ENCODE measurements around the gene ODAD3.
A peak's percentile ranks its signal among the peaks of the same experiment; 100 is the strongest.
"Not testable (repeated sequence)": the region's sequence is repeated elsewhere in the genome, so short reads cannot be mapped to it uniquely, and the experiment has no call there.

The ODAD3 gene

DNA sequence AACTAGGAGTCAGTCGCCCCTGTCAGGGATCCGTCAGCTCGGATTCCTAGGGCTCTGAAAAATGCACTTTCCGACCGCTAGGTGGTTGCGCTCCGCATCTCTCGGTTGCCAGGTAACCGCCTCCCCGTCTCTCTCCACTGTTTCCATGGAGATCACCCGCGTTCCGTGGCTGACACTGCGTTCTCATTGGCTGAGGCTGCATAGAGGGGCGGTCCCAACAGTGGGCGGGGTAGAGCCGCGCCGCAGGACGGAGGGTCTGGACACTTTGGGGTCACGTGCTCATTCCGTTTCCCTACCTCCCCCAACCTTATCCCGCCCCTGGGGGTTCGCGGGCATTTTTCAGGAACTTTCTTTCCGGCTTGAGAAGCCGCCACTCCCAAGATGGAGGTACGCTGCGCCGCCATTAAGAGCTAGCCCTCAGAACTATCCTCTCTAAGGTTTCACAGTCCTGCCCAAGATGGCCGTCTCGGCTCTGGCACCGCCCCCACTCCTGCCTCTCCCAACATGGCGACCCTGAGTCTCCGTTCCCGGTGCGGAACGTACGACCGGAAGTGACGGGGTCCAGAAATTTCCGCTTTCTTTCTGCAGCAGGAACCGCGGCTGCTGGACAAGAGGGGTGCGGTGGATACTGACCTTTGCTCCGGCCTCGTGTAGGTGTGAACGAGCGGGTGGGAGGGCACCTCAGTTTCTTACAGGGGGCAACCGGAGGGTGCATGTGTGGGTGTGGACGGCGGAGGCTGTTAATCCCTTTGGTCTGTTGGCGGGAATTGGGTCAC, at the start of gene ODAD3, which contains the start of gene PRKCSH:
Gene ODAD3 (minus strand): TSS at position 65 of the 776 bp plus-strand sequence. CDS start 105 bp downstream, outside the sequence.
Gene PRKCSH (plus strand): TSS at position 579 of the 776 bp plus-strand sequence. CDS start 483 bp downstream, outside the sequence.
- peak; percentile 100 for DNase-seq (ENCODE audit: low spot score)

- DNase-seq (ENCODE audit: low spot score): no peak
Measured at GRCh38 chr19:11483366-11484111, 48.6 kb upstream of the ODAD3 start.

GRCh38 chr19:11482384-11483050, 47.6 kb upstream of the ODAD3 start:
- DNase-seq (ENCODE audit: low spot score): peak; percentile 83

- DNase-seq (ENCODE audit: low spot score): peak; percentile 98
Measured at GRCh38 chr19:11481534-11482383, 46.8 kb upstream of the ODAD3 start.

- peak; percentile 77 for DNase-seq (ENCODE audit: low spot score)
Measured at GRCh38 chr19:11480715-11481533, 46.0 kb upstream of the ODAD3 start, which contains the start of gene ELAVL3. Gene ELAVL3 (minus strand): TSS chr19:11481046. CDS start chr19:11480608, 438 bp downstream.

DNA sequence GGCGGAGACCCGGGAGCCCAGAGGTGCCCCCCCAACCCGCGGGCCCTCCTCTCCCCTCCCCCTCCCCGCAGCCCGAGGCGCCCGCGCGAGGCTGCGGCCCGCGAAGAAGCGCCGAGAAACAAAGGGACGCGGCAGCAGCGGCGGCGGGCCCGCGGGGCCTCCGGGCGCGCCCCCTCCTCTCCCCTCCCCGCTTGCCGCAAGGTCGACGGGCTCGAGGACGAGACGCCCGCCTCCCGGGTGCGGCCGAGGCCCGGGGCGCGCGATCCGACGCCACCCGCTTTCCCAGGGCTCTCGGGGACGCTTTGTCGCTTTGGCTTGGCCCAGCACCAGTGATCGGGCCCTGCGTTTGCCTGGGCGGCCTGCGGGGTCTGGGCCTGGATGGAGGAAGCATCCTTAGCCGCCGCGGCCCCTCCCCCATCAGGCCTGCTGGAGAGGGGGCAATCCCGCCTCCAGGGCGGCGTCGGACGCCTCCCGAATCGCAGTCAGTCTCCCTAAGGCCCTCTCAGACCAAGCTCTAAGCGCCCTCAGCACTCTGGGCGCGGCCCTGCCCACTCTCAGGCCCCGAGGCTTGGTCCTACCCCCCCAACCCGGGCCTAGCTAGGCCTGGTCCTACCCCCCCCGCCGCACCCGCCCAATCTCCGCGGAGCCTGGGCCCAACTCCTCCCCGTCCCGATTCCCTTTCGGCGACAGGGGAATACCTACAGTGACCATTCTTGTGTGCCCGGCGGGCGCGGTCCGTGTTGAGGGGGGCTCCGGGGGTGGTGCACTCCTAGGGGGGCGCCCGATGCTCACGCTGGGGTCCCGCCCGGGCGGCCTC, 45.2 kb upstream of the ODAD3 start:
- no peak for DNase-seq (ENCODE audit: low spot score)

DNA sequence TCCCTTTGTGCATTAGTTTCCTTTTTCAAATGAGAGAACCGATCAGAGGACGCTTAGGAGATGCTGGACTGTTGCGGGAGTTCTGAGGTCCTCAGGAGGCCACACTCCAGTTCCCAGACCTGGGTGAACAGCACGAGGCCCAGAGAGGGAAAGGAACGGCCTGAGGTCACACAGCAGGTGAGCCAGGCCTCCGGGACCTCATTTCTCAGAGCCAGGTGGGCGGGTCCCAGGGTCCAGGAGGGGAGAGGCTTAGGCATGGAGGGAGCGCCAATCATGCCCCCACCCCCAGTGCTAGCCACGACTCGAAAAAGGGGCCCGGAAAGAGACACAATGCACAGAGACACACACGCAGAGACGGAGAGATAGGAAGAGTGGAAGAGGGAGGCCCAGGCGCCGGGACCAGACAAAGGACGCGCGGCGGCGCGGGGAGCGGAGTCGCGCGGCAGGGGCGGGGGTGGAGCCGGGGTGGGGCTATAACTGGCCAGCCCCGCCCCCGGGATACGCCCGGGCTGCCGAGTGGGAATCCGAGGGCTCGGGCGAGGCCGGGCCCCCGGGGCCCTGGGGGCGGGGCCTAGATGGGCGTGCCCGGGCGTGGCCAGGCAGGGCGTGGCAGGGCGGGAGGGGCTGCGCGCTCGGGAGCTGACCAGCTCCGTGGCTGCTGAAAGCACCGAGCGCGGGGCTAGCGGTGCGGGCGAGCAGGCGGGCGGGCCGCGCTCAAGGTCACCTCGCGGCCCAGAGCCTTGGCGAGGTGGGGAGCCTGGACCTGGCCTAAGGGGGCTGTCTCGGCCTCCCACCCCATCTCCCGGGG, 44.4 kb upstream of the ODAD3 start:
- peak; percentile 85 for DNase-seq (ENCODE audit: low spot score)

GRCh38 chr19:11478167-11479089, 43.5 kb upstream of the ODAD3 start:
- peak; percentile 49 for DNase-seq (ENCODE audit: low spot score)

DNA sequence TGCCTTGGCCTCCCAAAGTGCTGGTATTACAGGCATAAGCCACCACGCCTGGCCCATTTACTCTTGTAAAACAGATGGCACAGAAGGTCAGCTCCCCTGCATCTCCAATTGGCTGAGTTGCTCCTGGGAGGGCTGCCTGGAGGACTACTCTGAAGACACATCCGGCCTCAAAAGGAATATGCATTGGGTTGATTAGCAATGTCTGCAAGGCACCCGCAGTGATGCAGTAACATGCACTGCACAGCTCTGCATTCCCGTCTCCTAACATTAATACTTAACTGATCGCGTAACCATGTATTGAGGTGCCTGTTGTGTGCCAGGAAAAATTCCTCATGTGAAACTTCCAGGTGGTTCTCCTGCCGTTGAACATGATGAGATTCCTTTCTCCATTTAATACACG, 40.9 kb upstream of the ODAD3 start:
- no peak for DNase-seq (ENCODE audit: low spot score)

- DNase-seq (ENCODE audit: low spot score): not testable (repeated sequence)
Measured at GRCh38 chr19:11475343-11475742, 40.4 kb upstream of the ODAD3 start.

DNA sequence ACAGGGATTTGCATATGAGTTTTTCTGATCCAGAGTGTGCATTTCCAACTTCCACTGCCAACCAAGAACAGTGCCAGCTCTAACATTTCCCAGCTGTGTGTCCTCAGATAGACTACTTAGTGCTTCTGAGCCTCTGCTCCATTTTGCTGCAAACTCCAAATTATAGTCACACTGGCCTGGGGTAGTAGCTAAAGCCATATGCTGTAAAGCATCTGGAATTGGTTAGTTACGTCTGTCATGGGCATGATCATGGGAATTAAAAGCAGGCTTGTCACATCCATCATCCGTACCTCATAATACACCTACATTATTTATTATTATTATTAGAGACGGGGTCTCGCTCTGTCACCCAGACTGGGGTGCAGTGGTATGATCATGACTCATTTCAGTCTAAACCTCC, 38.8 kb upstream of the ODAD3 start:
- no peak for DNase-seq (ENCODE audit: low spot score)

- DNase-seq (ENCODE audit: low spot score): not testable (repeated sequence)
Measured at GRCh38 chr19:11468266-11468845, 33.4 kb upstream of the ODAD3 start.

- DNase-seq (ENCODE audit: low spot score): no peak
Measured at GRCh38 chr19:11465600-11465999, 30.7 kb upstream of the ODAD3 start.

GRCh38 chr19:11464333-11465265, 29.7 kb upstream of the ODAD3 start:
- no peak for DNase-seq (ENCODE audit: low spot score)

- DNase-seq (ENCODE audit: low spot score): no peak
Measured at GRCh38 chr19:11463391-11463790, 28.5 kb upstream of the ODAD3 start.

DNA sequence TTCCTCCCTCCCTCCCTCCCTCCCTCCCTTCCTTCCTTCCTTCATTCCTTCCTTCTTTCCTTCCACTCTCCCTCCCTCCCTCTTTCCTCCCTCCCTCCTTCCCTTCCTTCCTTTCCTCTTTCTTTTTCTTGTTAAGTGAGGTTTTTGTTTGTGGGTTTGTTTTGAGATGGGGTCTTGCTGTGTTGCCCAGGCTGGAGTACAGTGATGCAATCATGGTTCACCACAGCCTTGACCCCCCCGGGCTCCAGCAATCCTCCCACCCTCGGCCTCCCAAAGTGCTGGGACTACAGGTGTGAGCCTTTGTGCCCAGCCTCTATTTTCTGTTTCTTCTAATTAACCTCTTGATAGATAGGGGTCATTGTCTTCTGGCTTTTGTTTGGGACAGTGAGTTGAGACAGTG, 26.5 kb upstream of the ODAD3 start:
- DNase-seq (ENCODE audit: low spot score): no peak

Measured in putamen (tissue), 1 donor.